NK-92 (cell line): ENCODE data around the gene PCDH11X.
"Not testable (repeated sequence)": the region's sequence is repeated elsewhere in the genome, so short reads cannot be mapped to it uniquely, and the experiment has no call there.

ENCODE experiments used
- DNase-seq: peaks from one replicate; lab custom pipeline; 2025; ENCODE audit not compliant: unreplicated experiment; lab: John Stamatoyannopoulos, UW

Gene PCDH11X, protein sequence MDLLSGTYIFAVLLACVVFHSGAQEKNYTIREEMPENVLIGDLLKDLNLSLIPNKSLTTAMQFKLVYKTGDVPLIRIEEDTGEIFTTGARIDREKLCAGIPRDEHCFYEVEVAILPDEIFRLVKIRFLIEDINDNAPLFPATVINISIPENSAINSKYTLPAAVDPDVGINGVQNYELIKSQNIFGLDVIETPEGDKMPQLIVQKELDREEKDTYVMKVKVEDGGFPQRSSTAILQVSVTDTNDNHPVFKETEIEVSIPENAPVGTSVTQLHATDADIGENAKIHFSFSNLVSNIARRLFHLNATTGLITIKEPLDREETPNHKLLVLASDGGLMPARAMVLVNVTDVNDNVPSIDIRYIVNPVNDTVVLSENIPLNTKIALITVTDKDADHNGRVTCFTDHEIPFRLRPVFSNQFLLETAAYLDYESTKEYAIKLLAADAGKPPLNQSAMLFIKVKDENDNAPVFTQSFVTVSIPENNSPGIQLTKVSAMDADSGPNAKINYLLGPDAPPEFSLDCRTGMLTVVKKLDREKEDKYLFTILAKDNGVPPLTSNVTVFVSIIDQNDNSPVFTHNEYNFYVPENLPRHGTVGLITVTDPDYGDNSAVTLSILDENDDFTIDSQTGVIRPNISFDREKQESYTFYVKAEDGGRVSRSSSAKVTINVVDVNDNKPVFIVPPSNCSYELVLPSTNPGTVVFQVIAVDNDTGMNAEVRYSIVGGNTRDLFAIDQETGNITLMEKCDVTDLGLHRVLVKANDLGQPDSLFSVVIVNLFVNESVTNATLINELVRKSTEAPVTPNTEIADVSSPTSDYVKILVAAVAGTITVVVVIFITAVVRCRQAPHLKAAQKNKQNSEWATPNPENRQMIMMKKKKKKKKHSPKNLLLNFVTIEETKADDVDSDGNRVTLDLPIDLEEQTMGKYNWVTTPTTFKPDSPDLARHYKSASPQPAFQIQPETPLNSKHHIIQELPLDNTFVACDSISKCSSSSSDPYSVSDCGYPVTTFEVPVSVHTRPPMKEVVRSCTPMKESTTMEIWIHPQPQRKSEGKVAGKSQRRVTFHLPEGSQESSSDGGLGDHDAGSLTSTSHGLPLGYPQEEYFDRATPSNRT (N-terminal part only)

GRCh38 chrX:91779135-91779534 is at the start of gene PCDH11X:
PCDH11X (plus strand) TSS chrX:91779375; CDS start chrX:91835505, 56,130 bp downstream.
- DNase-seq: not testable (repeated sequence)

- DNase-seq: not testable (repeated sequence)
Measured at GRCh38 chrX:91747446-91747845, 31.7 kb upstream of the PCDH11X start.

DNA sequence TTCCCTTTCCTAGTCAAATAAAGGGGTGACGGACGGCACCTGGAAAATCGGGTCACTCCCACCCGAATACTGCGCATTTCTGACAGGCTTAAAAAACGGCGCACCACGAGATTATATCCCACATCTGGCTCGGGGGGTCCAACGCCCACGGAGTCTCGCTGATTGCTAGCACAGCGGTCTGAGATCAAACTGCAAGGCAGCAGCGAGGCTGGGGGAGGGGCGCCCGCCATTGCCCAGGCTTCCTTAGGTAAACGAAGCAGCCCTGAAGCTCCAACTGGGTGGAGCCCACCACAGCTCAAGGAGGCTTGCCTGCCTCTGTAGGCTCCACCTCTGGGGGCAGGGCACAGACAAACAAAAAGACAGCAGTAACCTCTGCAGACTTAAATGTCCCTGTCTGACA is 26.2 kb upstream of the PCDH11X start:
- not testable (repeated sequence) for DNase-seq

DNA sequence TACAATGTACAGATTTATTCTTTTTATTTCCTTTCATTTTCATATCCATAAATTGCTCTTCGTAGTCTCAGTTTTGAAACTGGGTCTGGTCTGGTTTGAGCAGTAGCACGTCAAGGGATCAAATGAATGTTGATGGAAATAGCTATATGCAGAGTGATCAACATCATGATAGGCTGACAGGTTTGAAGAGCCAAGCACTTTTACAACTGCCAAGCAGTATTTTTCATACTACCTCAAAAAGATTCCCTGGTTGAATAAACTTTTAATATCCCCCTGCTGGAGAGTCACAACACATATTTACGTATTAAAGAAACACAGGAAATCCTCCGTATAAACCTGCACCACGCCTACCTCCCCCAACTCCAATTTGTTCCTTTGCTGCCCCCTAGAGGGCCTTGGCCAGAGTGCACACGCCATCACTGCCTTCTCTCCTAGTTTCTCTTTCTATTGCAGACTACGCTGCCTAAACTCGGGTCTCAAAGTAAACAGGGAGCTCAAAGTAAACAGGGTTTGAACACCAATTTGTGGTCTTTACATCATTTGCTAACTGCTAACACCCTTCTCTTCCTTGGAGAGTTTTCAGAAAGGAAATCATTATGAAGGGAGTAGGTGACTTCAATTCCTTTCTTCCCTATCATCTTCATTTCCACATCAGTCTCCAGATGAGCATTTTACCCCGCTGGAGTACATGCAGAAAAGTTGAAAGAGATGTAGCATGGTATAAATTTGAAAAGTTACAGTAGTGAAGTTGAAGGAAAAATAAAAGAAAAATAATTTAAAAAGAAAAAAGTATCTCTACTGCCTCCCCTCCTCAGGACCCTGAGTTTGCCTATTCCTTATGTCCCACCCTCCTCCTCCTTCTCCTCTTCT is 8.3 kb upstream of the PCDH11X start:
- not testable (repeated sequence) for DNase-seq

DNA sequence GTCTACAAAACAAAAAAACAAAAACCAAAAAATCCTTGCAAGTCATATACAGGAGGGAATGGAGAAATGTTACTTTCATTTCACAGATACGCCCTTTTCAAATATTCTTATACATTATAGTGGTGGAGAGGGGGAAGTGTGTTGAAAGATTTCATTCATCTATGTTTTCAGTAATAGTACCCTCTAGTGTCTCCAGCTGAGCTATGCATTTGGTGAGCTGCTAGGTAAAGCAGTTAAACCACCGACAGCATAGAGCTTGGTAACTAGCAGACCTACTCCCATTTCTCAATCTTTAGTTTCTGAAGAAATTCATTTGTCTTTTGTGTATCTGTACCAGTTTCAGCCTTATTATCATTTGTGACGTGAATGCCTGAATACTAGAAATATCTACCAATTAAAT is 5.2 kb upstream of the PCDH11X start:
- not testable (repeated sequence) for DNase-seq

DNA sequence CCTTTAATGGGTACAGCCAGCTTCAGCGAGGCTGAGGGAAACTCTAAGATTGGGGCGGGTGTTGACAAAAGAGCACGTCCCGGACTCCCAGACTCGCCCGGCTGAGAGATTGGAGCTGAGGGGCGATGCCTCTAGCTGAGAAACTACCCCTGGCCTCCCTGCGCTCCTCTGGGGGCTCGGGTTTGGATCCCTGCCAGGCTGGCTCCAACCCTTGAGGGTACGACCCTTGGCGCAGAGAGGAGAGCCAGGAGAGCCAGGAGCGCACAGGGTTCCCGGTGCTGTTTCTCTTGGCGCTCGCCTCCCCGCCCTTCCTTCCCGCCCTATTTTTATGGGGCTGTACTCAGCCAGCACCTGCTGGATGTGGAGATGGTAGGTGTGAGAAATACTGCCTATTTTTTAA is 833 bp downstream of the PCDH11X start:
- DNase-seq: not testable (repeated sequence)

DNA sequence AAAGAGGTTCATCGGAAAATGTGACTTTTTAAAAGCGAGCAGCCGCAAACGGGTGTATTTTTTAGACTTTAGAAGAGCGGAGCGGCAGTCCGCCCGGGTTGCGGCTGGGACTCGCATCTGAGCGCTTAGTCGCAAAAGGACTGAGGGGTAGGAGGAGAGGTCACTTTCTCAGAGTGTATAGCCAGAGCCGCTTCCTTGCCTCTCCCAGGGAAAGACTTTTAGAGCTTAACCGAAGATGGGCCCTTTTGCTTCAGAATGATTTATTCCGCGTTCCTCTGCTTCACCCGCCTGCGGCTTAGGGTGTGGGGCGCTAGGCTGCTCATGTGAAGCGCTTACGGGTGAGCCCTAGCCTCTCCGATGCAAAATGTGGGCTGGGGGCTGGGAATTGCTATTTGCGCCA is 1.5 kb downstream of the PCDH11X start:
- not testable (repeated sequence) for DNase-seq

GRCh38 chrX:91781553-91782298 is 2.6 kb downstream of the PCDH11X start:
- DNase-seq: not testable (repeated sequence)

- DNase-seq: not testable (repeated sequence)
Measured at GRCh38 chrX:91782825-91783224, 3.6 kb downstream of the PCDH11X start.

- not testable (repeated sequence) for DNase-seq
Measured at GRCh38 chrX:91817537-91817936, 38.4 kb downstream of the PCDH11X start.

GRCh38 chrX:91825321-91825720 is 46.1 kb downstream of the PCDH11X start:
- DNase-seq: not testable (repeated sequence)
